ENCODE measurements around the gene TRPM8.

- TF ChIP-seq, protein P1, sequence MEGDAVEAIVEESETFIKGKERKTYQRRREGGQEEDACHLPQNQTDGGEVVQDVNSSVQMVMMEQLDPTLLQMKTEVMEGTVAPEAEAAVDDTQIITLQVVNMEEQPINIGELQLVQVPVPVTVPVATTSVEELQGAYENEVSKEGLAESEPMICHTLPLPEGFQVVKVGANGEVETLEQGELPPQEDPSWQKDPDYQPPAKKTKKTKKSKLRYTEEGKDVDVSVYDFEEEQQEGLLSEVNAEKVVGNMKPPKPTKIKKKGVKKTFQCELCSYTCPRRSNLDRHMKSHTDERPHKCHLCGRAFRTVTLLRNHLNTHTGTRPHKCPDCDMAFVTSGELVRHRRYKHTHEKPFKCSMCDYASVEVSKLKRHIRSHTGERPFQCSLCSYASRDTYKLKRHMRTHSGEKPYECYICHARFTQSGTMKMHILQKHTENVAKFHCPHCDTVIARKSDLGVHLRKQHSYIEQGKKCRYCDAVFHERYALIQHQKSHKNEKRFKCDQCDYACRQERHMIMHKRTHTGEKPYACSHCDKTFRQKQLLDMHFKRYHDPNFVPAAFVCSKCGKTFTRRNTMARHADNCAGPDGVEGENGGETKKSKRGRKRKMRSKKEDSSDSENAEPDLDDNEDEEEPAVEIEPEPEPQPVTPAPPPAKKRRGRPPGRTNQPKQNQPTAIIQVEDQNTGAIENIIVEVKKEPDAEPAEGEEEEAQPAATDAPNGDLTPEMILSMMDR (optimal IDR thresholded peaks at IDR 0.05 in 1 of 3, IDR thresholded peaks at IDR 0.05 in 1 of 3, conservative IDR thresholded peaks at IDR 0.05 in 1 of 3; ENCODE audit: extremely low read depth in 1 of 3, insufficient read depth in 2 of 3, low read length in 3 of 3) = no peak
- TF ChIP-seq EZH2 (IDR thresholded peaks at IDR 0.05; ENCODE audit: low read length) = no peak
These were observed 97.3 kb downstream of the TRPM8 start for GRCh38 chr2:234014427-234014826.

Data from keratinocyte (primary cell).